GM18505 (cell line): ENCODE results near the gene FLAD1.
"Not testable (repeated sequence)": the region's sequence is repeated elsewhere in the genome, so short reads cannot be mapped to it uniquely, and the experiment has no call there.

Experiments
- ATAC-seq: cut with Tn5 transposase; IDR thresholded peaks from one replicate; pipeline ENCODE4 v1.9.1; 2021; ENCODE audit not compliant: unreplicated experiment
- POLR2A ChIP-seq: IDR thresholded peaks from 4 replicates; pipeline ENCODE4 v1.6.1; 2011; ENCODE audit warnings: borderline replicate concordance; ENCODE audit not compliant: insufficient read depth, insufficient read length; ENCODE audit errors: extremely low read depth

FLAD1 gene

GRCh38 chr1:154968731-154969130 is 14.4 kb upstream of the FLAD1 start:
- no peak for ATAC-seq
- no peak for TF ChIP-seq POLR2A

DNA sequence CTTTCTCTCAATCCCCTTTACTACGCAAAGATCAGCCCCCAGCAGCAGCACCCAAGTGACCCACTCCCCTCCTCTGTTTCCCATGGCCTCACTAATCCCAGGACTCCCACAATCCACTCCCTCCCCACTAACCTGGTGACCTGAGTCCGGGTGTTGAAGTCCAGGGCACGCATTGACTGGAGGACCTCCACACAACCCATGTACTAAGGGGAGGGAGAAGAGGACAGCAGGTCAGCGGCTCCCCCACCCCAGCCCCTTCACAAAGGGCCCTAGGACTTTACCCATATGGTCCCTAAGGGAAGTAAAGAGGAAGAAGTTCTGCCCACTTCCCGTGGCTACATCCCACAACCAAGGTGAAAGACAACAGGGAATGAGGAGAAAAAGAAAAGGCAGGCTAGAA is 13.9 kb upstream of the FLAD1 start:
- no peak for TF ChIP-seq POLR2A

GRCh38 chr1:154969860-154970452 is 13.2 kb upstream of the FLAD1 start:
- ATAC-seq, result no peak
- TF ChIP-seq POLR2A, result no peak

More for the DNA sequence above, 13.9 kb upstream of the FLAD1 start:
- ATAC-seq, result no peak

DNA sequence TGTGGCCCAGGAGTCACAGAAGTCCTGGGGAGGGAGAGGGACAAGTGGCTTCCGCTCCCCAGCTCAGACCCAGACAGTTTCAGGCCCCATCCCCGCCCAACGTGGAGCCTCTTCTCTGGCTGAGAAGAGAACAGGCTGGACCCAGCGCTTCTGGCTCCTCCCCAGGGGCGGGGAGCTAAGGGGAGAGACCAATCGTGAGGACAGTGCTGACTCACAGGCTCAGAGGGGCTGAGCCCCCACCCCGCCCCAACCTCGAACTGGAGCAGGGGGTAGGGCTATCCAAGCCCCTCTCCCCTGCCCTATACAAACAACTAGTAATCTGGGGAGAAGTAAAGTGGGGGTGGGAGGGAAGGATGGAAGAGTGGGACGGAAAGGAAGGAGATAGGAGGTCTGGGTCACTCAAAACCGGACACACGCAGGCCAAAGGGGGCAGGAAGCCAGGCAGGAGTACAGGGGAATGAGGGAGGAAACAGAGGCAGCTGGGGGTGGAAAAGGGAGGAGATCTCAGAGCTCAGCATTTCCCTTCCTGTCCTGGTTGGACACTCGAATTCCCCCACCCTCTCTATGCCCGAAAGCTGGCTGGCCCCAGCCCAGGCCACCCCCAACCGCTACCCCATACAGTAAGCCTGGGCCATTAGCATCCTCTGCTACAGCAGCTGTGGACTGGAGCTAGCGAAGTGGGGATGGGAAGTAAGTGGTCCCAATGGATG is 12.4 kb upstream of the FLAD1 start, which contains the start of gene SHC1:
TSS of gene SHC1 (minus strand) at position 117 of the 710 bp plus-strand sequence. CDS start 221 bp downstream, outside the sequence.
- peak; percentile 64 for TF ChIP-seq POLR2A
- ATAC-seq, result no peak

DNA sequence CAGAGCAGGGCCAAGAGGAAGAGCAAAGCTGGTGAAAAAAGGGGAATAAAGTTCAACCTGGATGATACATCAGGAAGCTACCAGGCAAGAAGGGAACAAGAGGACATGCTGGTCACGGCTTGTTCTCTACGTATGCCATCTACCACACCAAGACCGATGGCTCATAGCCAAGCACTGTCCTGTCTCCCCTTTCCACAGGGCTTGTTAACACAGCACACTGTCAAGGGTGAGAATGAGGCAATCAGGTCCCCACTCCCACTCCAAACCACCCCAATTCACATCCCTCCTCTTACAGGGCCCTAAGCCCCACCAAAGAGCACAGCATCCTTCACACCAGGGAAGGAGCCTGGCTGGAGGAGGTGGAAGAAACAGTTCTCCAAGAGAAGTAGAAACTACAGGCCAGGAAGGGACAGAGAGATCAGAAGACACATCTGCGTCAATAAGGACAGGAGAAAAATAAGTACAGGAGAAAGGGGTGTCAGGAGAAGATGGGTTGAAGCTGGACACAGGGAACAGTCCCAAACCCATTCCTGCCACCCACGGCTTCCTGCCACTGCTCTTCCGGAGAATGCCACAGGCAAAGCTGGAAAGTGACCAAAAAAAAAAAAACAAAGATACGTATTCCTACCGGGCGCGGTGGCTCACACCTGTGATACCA is 11.7 kb upstream of the FLAD1 start:
- no peak for TF ChIP-seq POLR2A
- no peak for ATAC-seq

DNA sequence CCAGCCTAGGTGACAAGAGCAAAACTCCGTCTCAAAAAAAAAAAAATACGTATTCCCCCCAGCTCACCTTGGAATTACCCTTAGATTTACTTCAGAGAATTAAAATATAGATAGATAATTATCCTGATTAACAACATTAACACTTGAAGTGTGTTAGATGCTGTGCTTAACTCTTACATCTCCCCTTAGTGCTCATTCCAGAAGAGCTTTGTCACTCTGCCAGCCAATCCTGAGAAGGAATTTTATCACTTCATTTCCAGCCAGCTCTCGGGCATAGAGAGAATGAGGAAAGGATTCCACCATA is 11.0 kb upstream of the FLAD1 start:
- no peak for TF ChIP-seq POLR2A
- ATAC-seq, result no peak

DNA sequence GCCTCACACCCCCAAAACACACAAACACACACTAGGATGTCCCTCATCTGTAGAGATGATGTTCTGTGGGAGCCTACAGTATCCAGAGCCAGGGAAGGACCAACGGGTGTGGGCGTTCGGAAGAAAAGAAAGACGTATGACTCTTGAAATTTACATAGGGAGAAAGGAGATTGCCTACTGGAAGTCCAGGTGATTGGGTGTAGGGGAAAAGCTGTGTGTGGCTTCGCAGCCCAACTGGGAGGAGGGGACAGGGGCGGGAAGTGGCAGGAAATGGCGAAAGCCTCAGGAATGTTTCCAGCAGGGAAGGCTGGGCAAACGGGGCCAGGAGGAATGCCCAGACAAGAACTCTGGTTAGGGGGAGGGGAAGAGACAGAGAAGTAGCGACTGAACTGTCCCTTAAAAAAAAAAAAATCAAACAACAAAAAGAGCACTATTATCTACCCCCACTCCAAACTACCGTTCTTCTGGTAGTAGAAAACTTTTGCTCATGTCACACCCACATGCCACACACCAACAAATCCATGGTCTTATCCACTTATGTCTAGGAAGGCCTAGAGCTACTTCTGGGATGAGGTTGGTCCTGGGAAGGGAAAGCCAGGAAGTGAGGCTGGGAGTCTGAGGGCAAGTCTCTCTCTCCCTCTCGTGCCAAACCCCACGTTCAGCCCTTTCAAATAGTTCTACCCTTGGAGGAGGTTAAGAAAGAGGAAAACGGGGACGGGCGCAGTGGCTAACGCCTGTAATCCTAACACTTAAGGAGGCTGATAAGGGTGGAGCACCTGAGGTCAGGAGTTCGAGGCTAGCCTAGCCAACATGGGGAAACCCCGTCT is 10.4 kb upstream of the FLAD1 start:
- no peak for ATAC-seq
- no peak for TF ChIP-seq POLR2A

DNA sequence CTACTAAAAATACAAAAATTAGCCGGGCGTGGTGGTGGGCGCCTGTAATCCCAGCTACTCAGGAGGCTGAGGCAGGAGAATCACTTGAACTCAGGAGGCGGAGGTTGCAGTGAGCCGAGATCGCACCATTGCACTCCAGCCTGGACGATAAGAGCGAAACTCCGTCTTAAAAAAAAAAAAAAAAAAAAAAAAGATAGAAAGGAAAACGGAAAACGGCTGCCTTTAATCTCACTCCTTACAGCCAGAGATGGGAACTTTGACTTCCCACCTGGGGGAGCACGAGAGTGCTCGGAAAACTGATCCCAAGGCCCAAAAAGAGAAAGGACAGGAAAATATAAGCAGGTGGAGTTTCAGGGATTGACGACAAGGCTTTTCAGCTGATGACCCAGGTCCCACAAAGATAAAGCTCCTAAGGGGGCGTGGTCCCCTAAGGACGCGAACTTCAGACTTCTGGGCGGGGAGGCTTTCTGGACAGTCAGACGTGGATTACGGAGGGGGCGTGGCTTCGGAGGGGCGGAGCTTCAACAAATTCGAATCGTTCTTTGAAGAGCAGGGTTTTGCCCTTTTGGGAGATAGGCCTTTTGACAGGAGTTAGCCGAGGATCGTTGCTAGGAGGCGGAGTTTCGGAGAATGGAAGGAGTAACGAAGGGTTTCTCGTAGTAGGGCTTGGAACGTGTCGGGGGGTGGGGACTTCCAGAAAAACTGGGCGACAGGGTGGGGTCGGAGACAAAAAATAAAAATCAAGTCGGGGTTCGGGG is 9.6 kb upstream of the FLAD1 start:
- TF ChIP-seq POLR2A, result peak; percentile 43
- ATAC-seq, result no peak

DNA sequence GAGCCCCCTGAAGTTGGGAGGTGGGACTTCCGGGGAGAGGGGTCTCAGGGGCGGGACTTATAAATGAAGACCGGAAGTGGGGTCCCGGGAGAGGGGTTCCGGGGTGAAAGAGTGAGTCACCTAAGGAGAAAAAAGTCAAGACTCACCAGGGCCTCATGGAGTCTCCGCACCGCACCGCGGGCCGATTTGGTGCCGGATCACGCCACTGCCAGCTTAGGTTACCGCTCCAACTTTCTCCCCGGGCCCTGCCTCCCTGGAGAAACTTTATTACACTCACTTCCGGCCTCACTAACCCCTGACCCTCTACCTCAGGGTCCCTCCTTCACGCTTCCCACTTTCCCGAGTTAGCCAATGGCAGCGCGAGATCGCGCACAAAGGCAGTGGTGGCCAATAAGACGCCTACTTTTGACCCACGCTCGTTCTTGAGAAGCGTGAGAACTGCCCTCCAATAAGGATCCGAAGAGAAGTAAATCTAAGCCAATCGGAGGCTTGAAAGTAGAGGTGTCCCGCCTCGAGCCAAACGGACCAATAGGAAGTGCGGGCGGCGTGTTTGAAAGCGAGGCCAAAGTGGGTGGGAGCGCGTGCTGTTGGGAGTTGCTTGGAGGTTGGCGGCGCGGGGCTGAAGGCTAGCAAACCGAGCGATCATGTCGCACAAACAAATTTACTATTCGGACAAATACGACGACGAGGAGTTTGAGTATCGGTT is 8.9 kb upstream of the FLAD1 start, which contains the start of gene CKS1B:
TSS of gene CKS1B (plus strand) at position 580 of the 706 bp plus-strand sequence. CDS start at position 645, 65 bp downstream.
- ATAC-seq, result peak; percentile 70
- TF ChIP-seq POLR2A, result peak; percentile 68

DNA sequence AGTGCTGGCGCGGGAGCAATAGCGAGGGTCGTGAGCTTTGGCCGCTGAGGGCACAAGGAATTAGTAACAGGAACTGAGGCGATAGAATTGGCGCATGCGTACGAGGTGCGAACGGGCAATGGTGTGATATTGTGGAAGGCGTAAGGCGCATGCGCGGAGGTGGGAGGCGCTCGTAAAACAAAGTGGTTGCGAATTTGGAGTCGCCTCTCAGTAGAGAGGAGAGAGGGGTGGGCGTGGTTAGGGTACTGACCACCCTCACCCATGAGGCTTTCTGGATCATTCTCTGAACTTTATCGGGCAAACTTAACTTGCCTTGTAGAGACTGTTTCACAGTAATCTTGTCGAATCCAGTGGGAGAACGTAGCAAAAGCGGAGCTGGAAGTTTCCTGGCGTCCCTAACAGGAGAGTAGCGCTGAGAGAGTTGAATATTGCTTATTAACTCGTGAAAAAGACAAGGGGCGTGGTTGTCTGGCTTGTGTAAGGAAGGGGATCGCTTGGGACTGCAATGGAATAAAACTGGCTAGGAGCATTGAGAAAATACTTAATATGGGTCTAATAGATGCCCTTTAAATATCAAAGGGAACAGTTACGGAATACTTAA is 8.2 kb upstream of the FLAD1 start:
- ATAC-seq, result peak; percentile 48
- TF ChIP-seq POLR2A, result peak; percentile 46

DNA sequence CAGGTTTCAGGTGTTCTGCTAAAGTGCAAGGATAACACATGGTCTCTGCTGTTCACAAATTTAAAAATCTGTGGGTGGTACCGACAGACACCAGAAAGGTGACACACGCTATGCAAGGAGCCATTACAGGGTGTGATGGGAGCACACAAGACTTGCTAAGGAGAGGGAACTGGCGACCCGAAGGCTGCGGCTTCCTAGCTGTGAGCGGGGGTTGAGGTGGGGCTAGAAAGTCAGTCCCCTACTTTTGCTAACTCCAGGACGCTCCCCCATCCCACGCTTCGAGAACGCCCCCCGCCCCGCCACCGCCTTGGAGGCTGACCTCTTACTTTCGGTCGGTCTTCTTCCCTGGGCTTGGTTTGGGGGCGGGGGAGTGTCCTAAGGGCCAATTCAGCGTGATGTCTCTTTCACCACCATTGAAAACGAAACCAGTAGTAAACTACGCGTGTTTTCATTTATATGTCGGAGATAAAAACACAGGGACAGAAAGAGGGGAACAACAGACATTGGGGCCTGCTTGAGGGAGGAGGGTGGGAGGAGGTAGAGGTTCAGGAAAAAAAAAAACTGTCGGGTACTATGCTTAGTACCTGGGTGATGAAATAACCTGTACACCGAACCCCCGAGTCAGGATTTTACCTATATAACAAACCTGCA is 7.6 kb upstream of the FLAD1 start:
- TF ChIP-seq POLR2A, result no peak
- ATAC-seq, result no peak

- not testable (repeated sequence) for ATAC-seq
Observed at GRCh38 chr1:154977762-154978161, 5.4 kb upstream of the FLAD1 start.
